IMR-90 (cell line): ENCODE measurements around the gene SVOPL. TPM values are rescaled to one million over a fixed set of nuclear protein-coding genes. Genes with fewer than 3 reads are reported as not detected.

ENCODE experiments used
- ATAC-seq: fragments of 200-7000 bp; cut with Tn5 transposase; 2 replicates; pipeline ENCODE4 v1.9.1; 2020; ENCODE audit warnings: low read depth, mild to moderate bottlenecking, moderate library complexity
- BruUV-seq: library from RNA; stranded (reverse); fragments of 400-500 nt; replicated peaks from 2 replicates; lab custom pipeline; 2021; lab: Mats Ljungman, UMichigan
- CTCF ChIA-PET: fragments of 300-600 bp; formaldehyde crosslinking; extraction: SDS; loops from one replicate; lab custom pipeline; 2021; ENCODE audit warnings: antibody characterized with exemption; lab: Yijun Ruan, JAX
- POLR2A ChIA-PET: fragments of 300-600 bp; sonication (Branson Sonifier 250); formaldehyde crosslinking; loops from one replicate; lab custom pipeline; 2022; ENCODE audit warnings: antibody characterized with exemption; ENCODE audit not compliant: unreplicated experiment; lab: Charles Lee
- DNase-seq: peaks from one replicate; pipeline ENCODE4 v3.0.0; 2013
- H2AFZ ChIP-seq: replicated peaks from 2 replicates; pipeline ENCODE3; 2013; ENCODE audit warnings: low read length, mild to moderate bottlenecking; ENCODE audit not compliant: poor library complexity
- H2AK5ac ChIP-seq: 2 replicates; pipeline ENCODE4 v1.6.1; 2013; ENCODE audit warnings: low read depth, low read length, inconsistent platforms
- H2AK9ac ChIP-seq: replicated peaks from 2 replicates; pipeline ENCODE3; 2013; ENCODE audit warnings: mild to moderate bottlenecking, low read depth, low read length, moderate library complexity; ENCODE audit not compliant: poor library complexity
- H2BK120ac ChIP-seq: 2 replicates; pipeline ENCODE4 v1.6.1; 2013; ENCODE audit warnings: low read depth, low read length, inconsistent platforms
- H2BK15ac ChIP-seq: 3 replicates; pipeline ENCODE4 v1.6.1; 2013; ENCODE audit warnings: low read depth, low read length, inconsistent platforms
- H2BK20ac ChIP-seq: 2 replicates; pipeline ENCODE4 v1.6.1; 2013; ENCODE audit warnings: low read depth, mild to moderate bottlenecking, inconsistent platforms, low read length, moderate library complexity
- H2BK5ac ChIP-seq: 2 replicates; pipeline ENCODE4 v1.6.1; 2013; ENCODE audit warnings: mild to moderate bottlenecking, low read depth, low read length, inconsistent platforms; ENCODE audit not compliant: poor library complexity, severe bottlenecking
- H3K14ac ChIP-seq: replicated peaks from 2 replicates; pipeline ENCODE4 v1.6.1; 2013; ENCODE audit warnings: low read depth, low read length, inconsistent platforms
- H3K18ac ChIP-seq: 2 replicates; pipeline ENCODE4 v1.6.1; 2013; ENCODE audit warnings: low read depth, low read length, control low read depth
- H3K23ac ChIP-seq: 2 replicates; pipeline ENCODE4 v1.6.1; 2013; ENCODE audit warnings: low read depth, low read length, inconsistent platforms
- H3K27ac ChIP-seq: 2 replicates; pipeline ENCODE4 v1.5.1; 2013; ENCODE audit warnings: mild to moderate bottlenecking, control low read depth, low read length; ENCODE audit not compliant: insufficient read depth
- H3K27me3 ChIP-seq: 2 replicates; pipeline ENCODE4 v1.6.1; 2013; ENCODE audit warnings: low read length; ENCODE audit not compliant: control insufficient read depth, insufficient read depth
- H3K36me3 ChIP-seq: 2 replicates; pipeline ENCODE4 v1.6.1; 2013; ENCODE audit warnings: low read length, mixed read lengths; ENCODE audit not compliant: control insufficient read depth, insufficient read depth
- H3K4ac ChIP-seq: 2 replicates; pipeline ENCODE4 v1.6.1; 2013; ENCODE audit warnings: low read depth, low read length, inconsistent platforms
- H3K4me1 ChIP-seq: 2 replicates; pipeline ENCODE4 v1.6.1; 2013; ENCODE audit warnings: low read length, mixed read lengths; ENCODE audit not compliant: control insufficient read depth, insufficient read depth
- H3K4me2 ChIP-seq: 2 replicates; pipeline ENCODE4 v1.6.1; 2013; ENCODE audit warnings: low read depth, mild to moderate bottlenecking, control low read depth, low read length, moderate library complexity
- H3K4me3 ChIP-seq: 2 replicates; pipeline ENCODE4 v1.5.1; 2013; ENCODE audit warnings: low read depth, mild to moderate bottlenecking, control low read depth, low read length, moderate library complexity; ENCODE audit not compliant: insufficient read depth
- H3K56ac ChIP-seq: 2 replicates; pipeline ENCODE4 v1.6.1; 2013; ENCODE audit warnings: low read length, inconsistent platforms; ENCODE audit not compliant: insufficient read depth; ENCODE audit errors: extremely low read depth
- H3K79me1 ChIP-seq, 2 experiments: 2 replicates each; pipeline ENCODE4 v1.6.1; 2013; ENCODE audit warnings: low read length in 2 of 2, inconsistent platforms in 1 of 2, low read depth in 1 of 2
- H3K9ac ChIP-seq: 2 replicates; pipeline ENCODE4 v1.6.1; 2013; ENCODE audit warnings: low read depth, low read length, control low read depth
- H3K9me1 ChIP-seq: 2 replicates; pipeline ENCODE4 v1.6.1; 2013; ENCODE audit warnings: low read length, inconsistent platforms; ENCODE audit not compliant: insufficient read depth
- H3K9me3 ChIP-seq: 2 replicates; pipeline ENCODE4 v1.6.1; 2013; ENCODE audit warnings: low read length; ENCODE audit not compliant: control insufficient read depth, insufficient read depth
- H4K20me1 ChIP-seq: 2 replicates; pipeline ENCODE4 v1.6.1; 2013; ENCODE audit warnings: low read length, inconsistent platforms; ENCODE audit not compliant: insufficient read depth
- H4K5ac ChIP-seq: 2 replicates; pipeline ENCODE4 v1.6.1; 2013; ENCODE audit warnings: mild to moderate bottlenecking, low read depth, low read length, control low read depth
- H4K8ac ChIP-seq, 2 experiments: 2 replicates each; pipeline ENCODE4 v1.6.1; 2013; ENCODE audit warnings: low read depth in 2 of 2, low read length in 2 of 2, control low read depth in 1 of 2, inconsistent platforms in 1 of 2
- H4K91ac ChIP-seq: 2 replicates; pipeline ENCODE4 v1.6.1; 2013; ENCODE audit warnings: low read depth, low read length, inconsistent platforms; ENCODE audit not compliant: insufficient read depth
- CTCF ChIP-seq: conservative IDR thresholded peaks from 2 replicates; pipeline ENCODE4 v1.5.1; 2012; ENCODE audit warnings: mild to moderate bottlenecking, low read depth, low read length, improper control_type of control experiment
- RFX5 ChIP-seq: IDR thresholded peaks from 2 replicates; pipeline ENCODE4 v1.8.0; 2012; ENCODE audit warnings: low read depth, mild to moderate bottlenecking, low read length, moderate library complexity
- SMC3 ChIP-seq: fragments of 150-350 bp; IDR thresholded peaks from 2 replicates; pipeline ENCODE4 v1.6.1; 2016; ENCODE audit warnings: low read depth, mild to moderate bottlenecking, antibody characterized with exemption, low read length, moderate library complexity
- WGBS, 2 experiments: methylation state at CpG; one replicate each; pipeline versions ENCODE4 v1.1.5 to v1.1.7; 2013; ENCODE audit warnings: missing lambda C conversion rate in 2 of 2; ENCODE audit not compliant: insufficient read length in 1 of 2; ENCODE audit errors: extremely low coverage in 2 of 2; 5-methylcytosine and 5-hydroxymethylcytosine counted together
- dilution Hi-C: fragments of 300-500 bp; cut with HindIII; formaldehyde crosslinking; loops from one replicate; pipeline ENCODE4 v1.14.3; 2018; ENCODE audit warnings: low sequenced_read_pairs; ENCODE audit not compliant: unreplicated experiment
- in situ Hi-C: fragments of 300-500 bp; cut with MboI; formaldehyde crosslinking; loops from 3 replicates; pipeline ENCODE4 v1.14.3; 2019; ENCODE audit warnings: low sequenced_read_pairs, inconsistent platforms, mixed read lengths
- intact Hi-C: fragments of 100-400 bp; cut with micrococcal nuclease; formaldehyde crosslinking; loops from 2 replicates; pipeline ENCODE4 v1.10.0; 2022
- polyA plus RNA-seq, 3 experiments: library from polyadenylated mRNA; depleted of rRNA; stranded (reverse); fragments of >200 nt; gene quantifications; 2 replicates each; pipeline ENCODE4 v1.2.3, GENCODE V29; 2012; ENCODE audit warnings: low replicate concordance in 1 of 3
- total RNA-seq: library from RNA; depleted of rRNA; stranded (reverse); fragments of >200 nt; gene quantifications from 2 replicates; pipeline ENCODE4 v1.2.3, GENCODE V29; 2012

Gene SVOPL
- total and polyA plus RNA-seq, 2 of the 4 experiments (the other 2 are of a cell fraction): not detected

- Histone ChIP-seq H3K9me1 (no peaks in the 10 kb centered on the region), H3K23ac (no peak overlapping the region), H4K5ac (no peak overlapping the region), H4K8ac (no peak overlapping the region), H3K79me1 (no peaks in the 10 kb centered on the region), H4K91ac (no peak overlapping the region), H3K4me1 (no peaks in the 10 kb centered on the region), H3K9me3 (peaks cover 7% of the 10 kb centered on the region; the same call in 1 of the 2 replicates), H2BK120ac (no peak overlapping the region), H3K4me3 (no peak overlapping the region), H3K27ac (no peak overlapping the region), H4K20me1 (no peaks in the 10 kb centered on the region), H3K36me3 (no peaks in the 10 kb centered on the region), H2AK5ac (no peak overlapping the region), H2BK5ac (no peak overlapping the region), H3K56ac (no peak overlapping the region), H2AK9ac (no peak overlapping the region), H2BK15ac (no peak overlapping the region), H3K27me3 (no peaks in the 10 kb centered on the region), H3K18ac (no peak overlapping the region), H3K9ac (no peak overlapping the region), H3K4ac (no peak overlapping the region), H2AFZ (no peak overlapping the region), H2BK20ac (no peak overlapping the region), H3K14ac (no peak overlapping the region), H3K4me2 (no peak overlapping the region)
- no TSS peak for BruUV-seq
- TF ChIP-seq SMC3: no peak
- TF ChIP-seq RFX5: no peak
- no peak for TF ChIP-seq CTCF
- intact Hi-C loops (no loop called here), dilution Hi-C loops (no loop called here), in situ Hi-C loops (loop anchor here (25.0 kb wide), 1 partner anchor 1115 kb away; no protein-coding TSS in a partner anchor)
- POLR2A ChIA-PET: no interaction called here
- ATAC-seq (no peak), DNase-seq (no peak)
- no CpG with 5 or more reads among the region's 10 CpGs for WGBS, 2 experiments
- CTCF ChIA-PET: interaction anchor here (0.6 to 1.0 kb wide), 2 partner anchors 11 to 656 kb away, joined by 3 to 4 read pairs; no protein-coding TSS in a partner anchor
Observed at GRCh38 chr7:138727336-138728099, 26.4 kb upstream of the SVOPL start.
